K562 (cell line): ENCODE data around the gene DAP. TPM values are rescaled to one million over a fixed set of nuclear protein-coding genes. Genes with fewer than 3 reads are reported as not detected.

Source experiments
- CC2D1A ChIP-seq: fragments of 450-650 bp; IDR thresholded peaks from 2 replicates; pipeline ENCODE4 v1.6.1; 2017; ENCODE audit warnings: mild to moderate bottlenecking
- CREB1 ChIP-seq, 2 experiments: sonication (generic) in 1 of 2; formaldehyde crosslinking in 1 of 2; IDR thresholded peaks; 2 replicates each; pipeline versions ENCODE4 v1.6.1 to v1.8.0; 2012 to 2022; ENCODE audit warnings: inconsistent platforms in 1 of 2, mild to moderate bottlenecking in 1 of 2, missing genetic modification reagents in 1 of 2, moderate library complexity in 1 of 2
- DACH1 ChIP-seq: fragments of 450-650 bp; IDR thresholded peaks from 2 replicates; pipeline ENCODE4 v1.6.1; 2018; ENCODE audit not compliant: partially characterized antibody
- HDGF ChIP-seq: fragments of 450-650 bp; IDR thresholded peaks from 2 replicates; pipeline ENCODE4 v1.6.1; 2016
- JUND ChIP-seq, 2 experiments: IDR thresholded peaks; 2 replicates in 1 of 2; 3 replicates in 1 of 2; pipeline ENCODE4 v1.6.1; 2011; ENCODE audit warnings: borderline replicate concordance in 2 of 2, low read depth in 2 of 2, low read length in 2 of 2, improper control_type of control experiment in 1 of 2, missing biosample characterization in 1 of 2, missing genetic modification characterization in 1 of 2, missing genetic modification reagents in 1 of 2
- KDM1A ChIP-seq, 2 experiments: fragments of 450-650 bp; IDR thresholded peaks; 2 replicates each; pipeline ENCODE4 v1.6.1; 2016; ENCODE audit warnings: mild to moderate bottlenecking in 2 of 2
- MCM2 ChIP-seq: fragments of 450-650 bp; IDR thresholded peaks from 2 replicates; pipeline ENCODE4 v1.6.1; 2017; ENCODE audit warnings: low read depth, mild to moderate bottlenecking
- MEF2D ChIP-seq: conservative IDR thresholded peaks from 2 replicates; pipeline ENCODE4 v1.6.1; 2016; ENCODE audit warnings: low read depth, missing genetic modification characterization, missing compliant biosample characterization
- NCOR1 ChIP-seq: fragments of 450-650 bp; IDR thresholded peaks from 2 replicates; pipeline ENCODE4 v1.6.1; 2016; ENCODE audit warnings: mild to moderate bottlenecking, moderate library complexity
- POLR2AphosphoS5 ChIP-seq: IDR thresholded peaks from 2 replicates; pipeline ENCODE4 v1.6.1; 2011; ENCODE audit warnings: mild to moderate bottlenecking, low read depth, low read length, moderate library complexity; ENCODE audit not compliant: control insufficient read depth, insufficient read depth
- SMAD4 ChIP-seq: fragments of 250-450 bp; sonication (Bioruptor Pico); conservative IDR thresholded peaks from 2 replicates; pipeline ENCODE4 v1.8.0; 2021; ENCODE audit warnings: inconsistent platforms, mild to moderate bottlenecking, moderate library complexity
- TBL1XR1 ChIP-seq, 2 experiments: IDR thresholded peaks; 2 replicates each; pipeline ENCODE4 v1.6.1; 2012; ENCODE audit warnings: improper control_type of control experiment in 2 of 2, low read length in 2 of 2, mild to moderate bottlenecking in 1 of 2
- THRAP3 ChIP-seq: fragments of 450-650 bp; IDR thresholded peaks from 2 replicates; pipeline ENCODE4 v1.6.1; 2016; ENCODE audit warnings: mild to moderate bottlenecking, inconsistent platforms, borderline replicate concordance
- TRIM24 ChIP-seq, 2 experiments: fragments of 450-650 bp; IDR thresholded peaks; 2 replicates each; pipeline ENCODE4 v1.6.1; 2016
- TRIM28 ChIP-seq: fragments of 450-650 bp; IDR thresholded peaks from 2 replicates; pipeline ENCODE4 v1.6.1; 2017
- ZFX ChIP-seq: sonication (generic); formaldehyde crosslinking; IDR thresholded peaks from 2 replicates; pipeline ENCODE4 v1.8.0; 2022; ENCODE audit warnings: mild to moderate bottlenecking, missing genetic modification reagents, moderate library complexity
- ZNF324 ChIP-seq: fragments of 250-450 bp; sonication (Bioruptor Pico); IDR thresholded peaks from 2 replicates; pipeline ENCODE4 v1.4.0; 2020; ENCODE audit warnings: mild to moderate bottlenecking
- polyA plus RNA-seq, 8 experiments: library from polyadenylated mRNA; depleted of rRNA in 4 of 8; stranded (reverse) in 5 of 8; unstranded in 3 of 8; fragments of >200 nt; fragmentation: Nextera tagmentation in 2 of 8; fragmentation: Illumina TruSeq in 1 of 8; extraction: Ambion mirVana in 2 of 8; extraction: Trizol in 1 of 8; gene quantifications; 2 replicates each; pipeline versions ENCODE4 v1.2.1 to v1.2.3, GENCODE V29; 2011 to 2014; ENCODE audit warnings: inconsistent platforms in 1 of 8, missing spikeins in 1 of 8
- total RNA-seq, 7 experiments: library from RNA; depleted of rRNA in 6 of 7; stranded (reverse); fragments of >200 nt in 6 of 7; fragmentation: Illumina TruSeq in 2 of 7; extraction: Trizol in 2 of 7; gene quantifications; 2 replicates each; pipeline versions ENCODE4 v1.2.1 to v1.2.3, GENCODE V29; 2011 to 2021; ENCODE audit warnings: low replicate concordance in 1 of 7
- TF ChIP-seq, protein P1 (sequence below): sonication (generic); formaldehyde crosslinking; IDR thresholded peaks from 2 replicates; pipeline ENCODE4 v1.8.0; 2022; ENCODE audit warnings: missing genetic modification reagents, mild to moderate bottlenecking, moderate library complexity, borderline replicate concordance
- TF ChIP-seq, protein P2 (sequence below): fragments of 450-650 bp; formaldehyde crosslinking; IDR thresholded peaks from 2 replicates; pipeline ENCODE4 v1.4.0; 2020; ENCODE audit warnings: mild to moderate bottlenecking, moderate library complexity
- TF ChIP-seq, protein P3 (sequence below), 2 experiments: fragments of 450-650 bp; conservative IDR thresholded peaks; 2 replicates each; pipeline ENCODE4 v1.6.1; 2017; ENCODE audit warnings: mild to moderate bottlenecking in 2 of 2, moderate library complexity in 2 of 2
- TF ChIP-seq, protein P4 (sequence below): sonication (generic); formaldehyde crosslinking; IDR thresholded peaks from 2 replicates; pipeline ENCODE4 v1.8.0; 2022; ENCODE audit warnings: mild to moderate bottlenecking, missing genetic modification reagents
- TF ChIP-seq, protein P5 (sequence below): IDR thresholded peaks from 2 replicates; pipeline ENCODE4 v1.6.1; 2012; ENCODE audit warnings: low read depth, low read length, improper control_type of control experiment, borderline replicate concordance

The DAP gene
- total and polyA plus RNA-seq, 9 of the 15 experiments (the other 6 are each of a cell fraction or from before 2014, with no cell fraction given): 14.1 to 151 (median 34.5) TPM

DNA sequence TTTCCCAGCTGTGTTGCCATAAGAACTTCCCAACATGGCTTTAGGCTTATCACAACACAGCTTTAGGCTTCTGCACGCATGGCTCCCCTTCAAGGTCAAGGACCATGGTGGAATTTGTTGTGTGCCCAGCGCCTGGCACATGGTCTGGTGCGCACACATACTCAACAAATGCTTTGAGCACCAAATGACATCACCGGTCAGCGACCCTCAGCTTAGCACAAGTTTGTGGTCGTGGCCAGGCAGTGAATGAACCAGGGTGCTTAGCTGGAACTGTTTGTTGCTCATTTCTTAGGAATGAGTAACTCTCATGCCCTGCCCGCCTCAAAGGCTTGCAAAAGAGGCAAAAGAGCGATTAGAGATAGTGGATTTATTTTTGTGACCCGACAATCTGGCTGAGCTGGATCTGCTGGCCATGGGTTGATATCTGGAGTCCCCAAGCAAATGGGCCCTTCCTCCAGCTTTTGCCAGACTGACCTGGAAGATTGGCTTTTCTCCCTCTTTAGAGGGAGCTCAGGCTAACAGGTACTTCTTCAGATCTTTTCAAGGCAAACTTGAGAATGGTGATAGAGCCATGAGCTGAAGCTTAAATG is 58.9 kb downstream of the DAP start (continued):
- TF ChIP-seq, protein P1, sequence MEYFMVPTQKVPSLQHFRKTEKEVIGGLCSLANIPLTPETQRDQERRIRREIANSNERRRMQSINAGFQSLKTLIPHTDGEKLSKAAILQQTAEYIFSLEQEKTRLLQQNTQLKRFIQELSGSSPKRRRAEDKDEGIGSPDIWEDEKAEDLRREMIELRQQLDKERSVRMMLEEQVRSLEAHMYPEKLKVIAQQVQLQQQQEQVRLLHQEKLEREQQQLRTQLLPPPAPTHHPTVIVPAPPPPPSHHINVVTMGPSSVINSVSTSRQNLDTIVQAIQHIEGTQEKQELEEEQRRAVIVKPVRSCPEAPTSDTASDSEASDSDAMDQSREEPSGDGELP (CRISPR knock-in tag): peak; percentile 28; the same call in 1 of the 2 replicates
- TF ChIP-seq, protein P2, sequence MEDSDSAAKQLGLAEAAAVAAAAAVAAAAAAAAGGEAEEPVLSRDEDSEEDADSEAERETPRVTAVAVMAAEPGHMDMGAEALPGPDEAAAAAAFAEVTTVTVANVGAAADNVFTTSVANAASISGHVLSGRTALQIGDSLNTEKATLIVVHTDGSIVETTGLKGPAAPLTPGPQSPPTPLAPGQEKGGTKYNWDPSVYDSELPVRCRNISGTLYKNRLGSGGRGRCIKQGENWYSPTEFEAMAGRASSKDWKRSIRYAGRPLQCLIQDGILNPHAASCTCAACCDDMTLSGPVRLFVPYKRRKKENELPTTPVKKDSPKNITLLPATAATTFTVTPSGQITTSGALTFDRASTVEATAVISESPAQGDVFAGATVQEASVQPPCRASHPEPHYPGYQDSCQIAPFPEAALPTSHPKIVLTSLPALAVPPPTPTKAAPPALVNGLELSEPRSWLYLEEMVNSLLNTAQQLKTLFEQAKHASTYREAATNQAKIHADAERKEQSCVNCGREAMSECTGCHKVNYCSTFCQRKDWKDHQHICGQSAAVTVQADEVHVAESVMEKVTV (CRISPR knock-in tag): no peak
- TF ChIP-seq TRIM28 (no peak), DACH1 (peak; percentile 36), SMAD4 (CRISPR knock-in tag) (peak; percentile 31; the same call in 1 of the 2 replicates), NCOR1 (peak; percentile 85), ZFX (peak; percentile 33; the same call in 1 of the 2 replicates), CC2D1A (peak; percentile 32; the same call in 1 of the 2 replicates), CREB1 (IDR thresholded peaks at IDR 0.05) (peak; percentile 41; the same call in 1 of the 2 replicates), CREB1 (CRISPR knock-in tag; IDR thresholded peaks at IDR 0.05) (no peak), POLR2AphosphoS5 (peak; percentile 81), TBL1XR1 (IDR thresholded peaks at IDR 0.05; ENCODE audit: low read length in 2 of 2) (peak in 1 of 2 experiments; percentile 38; a peak in 1 of 4 replicates), MCM2 (no peak), HDGF (peak; percentile 57; the same call in 1 of the 2 replicates), MEF2D (tag) (no peak), ZNF324 (CRISPR knock-in tag) (no peak), TRIM24 (IDR thresholded peaks at IDR 0.05) (peak in 1 of 2 experiments; percentile 66; a peak in 2 of 4 replicates), THRAP3 (0 out of 2 replicates have a peak, but pooled peaks have one; percentile 3), KDM1A (IDR thresholded peaks at IDR 0.05) (peak; percentile 82 to 87), JUND (IDR thresholded peaks at IDR 0.05; ENCODE audit: borderline replicate concordance, low read depth, low read length) (peak; percentile 55), JUND (tag; IDR thresholded peaks at IDR 0.05; ENCODE audit: borderline replicate concordance, low read depth, low read length) (no peak)
- TF ChIP-seq, protein P3, sequence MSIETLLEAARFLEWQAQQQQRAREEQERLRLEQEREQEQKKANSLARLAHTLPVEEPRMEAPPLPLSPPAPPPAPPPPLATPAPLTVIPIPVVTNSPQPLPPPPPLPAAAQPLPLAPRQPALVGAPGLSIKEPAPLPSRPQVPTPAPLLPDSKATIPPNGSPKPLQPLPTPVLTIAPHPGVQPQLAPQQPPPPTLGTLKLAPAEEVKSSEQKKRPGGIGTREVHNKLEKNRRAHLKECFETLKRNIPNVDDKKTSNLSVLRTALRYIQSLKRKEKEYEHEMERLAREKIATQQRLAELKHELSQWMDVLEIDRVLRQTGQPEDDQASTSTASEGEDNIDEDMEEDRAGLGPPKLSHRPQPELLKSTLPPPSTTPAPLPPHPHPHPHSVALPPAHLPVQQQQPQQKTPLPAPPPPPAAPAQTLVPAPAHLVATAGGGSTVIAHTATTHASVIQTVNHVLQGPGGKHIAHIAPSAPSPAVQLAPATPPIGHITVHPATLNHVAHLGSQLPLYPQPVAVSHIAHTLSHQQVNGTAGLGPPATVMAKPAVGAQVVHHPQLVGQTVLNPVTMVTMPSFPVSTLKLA (conservative IDR thresholded peaks at IDR 0.05): 0 out of 4 replicates have a peak, but pooled peaks of 1 of the 2 experiments have one; percentile 14
- TF ChIP-seq, protein P4, sequence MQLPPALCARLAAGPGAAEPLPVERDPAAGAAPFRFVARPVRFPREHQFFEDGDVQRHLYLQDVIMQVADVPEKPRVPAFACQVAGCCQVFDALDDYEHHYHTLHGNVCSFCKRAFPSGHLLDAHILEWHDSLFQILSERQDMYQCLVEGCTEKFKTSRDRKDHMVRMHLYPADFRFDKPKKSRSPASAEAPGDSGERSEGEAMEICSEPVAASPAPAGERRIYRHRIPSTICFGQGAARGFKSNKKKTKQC (CRISPR knock-in tag): no peak; the same call in 1 of the 2 replicates
- TF ChIP-seq, protein P5, sequence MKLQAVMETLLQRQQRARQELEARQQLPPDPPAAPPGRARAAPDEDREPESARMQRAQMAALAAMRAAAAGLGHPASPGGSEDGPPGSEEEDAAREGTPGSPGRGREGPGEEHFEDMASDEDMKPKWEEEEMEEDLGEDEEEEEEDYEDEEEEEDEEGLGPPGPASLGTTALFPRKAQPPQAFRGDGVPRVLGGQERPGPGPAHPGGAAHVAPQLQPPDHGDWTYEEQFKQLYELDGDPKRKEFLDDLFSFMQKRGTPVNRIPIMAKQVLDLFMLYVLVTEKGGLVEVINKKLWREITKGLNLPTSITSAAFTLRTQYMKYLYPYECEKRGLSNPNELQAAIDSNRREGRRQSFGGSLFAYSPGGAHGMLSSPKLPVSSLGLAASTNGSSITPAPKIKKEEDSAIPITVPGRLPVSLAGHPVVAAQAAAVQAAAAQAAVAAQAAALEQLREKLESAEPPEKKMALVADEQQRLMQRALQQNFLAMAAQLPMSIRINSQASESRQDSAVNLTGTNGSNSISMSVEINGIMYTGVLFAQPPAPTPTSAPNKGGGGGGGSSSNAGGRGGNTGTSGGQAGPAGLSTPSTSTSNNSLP: peak; percentile 34; the same call in 1 of the 2 replicates
